Activated naive CD8-positive, alpha-beta T cell treated with anti-CD3 and anti-CD28 coated beads for 36 hours (primary cell): ENCODE results near the gene OSTC. TPM values are rescaled to one million over a fixed set of nuclear protein-coding genes. Genes with fewer than 3 reads are reported as not detected.

Source experiments
- DNase-seq: peaks from one replicate; pipeline ENCODE4 v3.0.0; 2021
- H3K27ac Mint-ChIP-seq: one replicate; pipeline ENCODE4 v1.8.0; 2022; ENCODE audit warnings: mild to moderate bottlenecking, moderate library complexity, mixed read lengths
- H3K27me3 Mint-ChIP-seq: one replicate; pipeline ENCODE4 v1.8.0; 2022; ENCODE audit warnings: mild to moderate bottlenecking, mixed read lengths
- H3K36me3 Mint-ChIP-seq: one replicate; pipeline ENCODE4 v1.8.0; 2021; ENCODE audit warnings: mild to moderate bottlenecking, mixed read lengths
- H3K4me1 Mint-ChIP-seq: one replicate; pipeline ENCODE4 v1.8.0; 2021; ENCODE audit warnings: mixed read lengths
- H3K4me3 Mint-ChIP-seq: one replicate; pipeline ENCODE4 v1.8.0; 2022; ENCODE audit warnings: mild to moderate bottlenecking, moderate library complexity, mixed read lengths
- H3K9me3 Mint-ChIP-seq: one replicate; pipeline ENCODE4 v1.8.0; 2022; ENCODE audit warnings: mixed read lengths
- total RNA-seq, 2 experiments: library from RNA; stranded (reverse); gene quantifications; one replicate each; pipeline ENCODE4 v1.2.3, GENCODE V29; 2021

OSTC gene
- total RNA-seq, 2 experiments from 2014 or later, result 86.9 to 89.4 TPM

- peak overlapping the region; percentile 65 for H3K27ac Mint-ChIP-seq
- H3K9me3 Mint-ChIP-seq, result no peaks in the 10 kb centered on the region
- no peak overlapping the region for H3K4me3 Mint-ChIP-seq
- peaks cover 51% of the 10 kb centered on the region for H3K4me1 Mint-ChIP-seq
- DNase-seq, result no peak
- peaks cover 77% of the 10 kb centered on the region for H3K36me3 Mint-ChIP-seq
- H3K27me3 Mint-ChIP-seq, result no peaks in the 10 kb centered on the region
Measured at GRCh38 chr4:108626056-108626455, 24.3 kb upstream of the OSTC start.

GRCh38 chr4:108628411-108628810, 22.0 kb upstream of the OSTC start:
- H3K9me3 Mint-ChIP-seq, result no peaks in the 10 kb centered on the region
- H3K4me3 Mint-ChIP-seq, result no peak overlapping the region
- H3K4me1 Mint-ChIP-seq, result peaks cover 40% of the 10 kb centered on the region
- H3K27me3 Mint-ChIP-seq, result no peaks in the 10 kb centered on the region
- DNase-seq, result no peak
- no peak overlapping the region for H3K27ac Mint-ChIP-seq
- peaks cover 58% of the 10 kb centered on the region for H3K36me3 Mint-ChIP-seq

DNA sequence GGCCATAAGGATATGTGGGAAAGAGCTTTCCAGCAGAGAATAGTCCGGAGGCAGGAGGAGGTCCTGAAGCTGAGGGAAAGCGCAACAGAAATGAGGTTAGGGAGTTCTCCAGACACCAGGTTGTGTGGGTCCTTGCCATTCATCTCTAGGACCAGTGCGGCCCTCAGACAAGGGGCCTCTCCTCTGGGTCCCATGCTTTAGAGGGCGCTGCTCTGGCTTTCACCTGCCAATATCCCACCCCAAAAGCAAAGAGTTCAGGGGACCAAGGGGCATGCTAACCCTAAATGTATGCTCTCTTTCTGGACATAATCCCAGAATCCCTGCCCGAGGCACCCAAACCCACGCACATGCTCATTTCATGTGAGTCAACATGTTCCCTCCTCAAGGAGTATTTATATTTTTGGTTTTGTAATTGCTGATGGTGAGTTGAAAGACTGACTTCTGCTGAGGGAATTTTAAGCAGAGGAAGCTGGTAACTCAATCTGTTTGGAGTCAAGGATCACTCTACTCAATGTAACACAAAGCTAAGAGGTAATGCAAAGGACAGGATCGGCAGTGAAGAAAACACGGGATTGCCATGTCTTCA, 15.2 kb upstream of the OSTC start:
- Mint-ChIP-seq H3K36me3 (peaks cover 30% of the 10 kb centered on the region), H3K9me3 (no peaks in the 10 kb centered on the region), H3K27me3 (no peaks in the 10 kb centered on the region), H3K27ac (no peak overlapping the region), H3K4me3 (no peak overlapping the region), H3K4me1 (peaks cover 9% of the 10 kb centered on the region)
- no peak for DNase-seq

DNA sequence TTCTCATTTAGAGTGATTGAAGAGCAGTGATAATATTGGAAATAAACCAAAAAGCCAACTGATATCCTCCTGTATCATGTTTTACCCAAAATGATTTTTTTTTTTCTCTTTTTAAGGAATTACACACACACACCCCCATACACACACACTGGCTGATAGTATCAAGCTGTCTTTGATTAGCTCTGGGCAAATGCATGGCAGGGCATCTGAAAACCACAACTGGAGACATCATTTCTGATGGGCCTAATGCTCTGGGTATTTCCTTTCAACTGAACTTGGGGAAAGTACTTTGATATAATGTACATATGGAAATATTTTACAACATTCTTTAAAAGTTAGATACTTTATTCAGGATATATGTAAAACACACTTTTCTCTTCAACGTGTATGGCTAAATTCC, 14.2 kb upstream of the OSTC start:
- Mint-ChIP-seq H3K4me1 (peaks cover 4% of the 10 kb centered on the region), H3K27me3 (no peaks in the 10 kb centered on the region), H3K27ac (peak overlapping the region; percentile 23), H3K9me3 (no peaks in the 10 kb centered on the region), H3K4me3 (no peak overlapping the region), H3K36me3 (peaks cover 29% of the 10 kb centered on the region)
- DNase-seq, result no peak

DNA sequence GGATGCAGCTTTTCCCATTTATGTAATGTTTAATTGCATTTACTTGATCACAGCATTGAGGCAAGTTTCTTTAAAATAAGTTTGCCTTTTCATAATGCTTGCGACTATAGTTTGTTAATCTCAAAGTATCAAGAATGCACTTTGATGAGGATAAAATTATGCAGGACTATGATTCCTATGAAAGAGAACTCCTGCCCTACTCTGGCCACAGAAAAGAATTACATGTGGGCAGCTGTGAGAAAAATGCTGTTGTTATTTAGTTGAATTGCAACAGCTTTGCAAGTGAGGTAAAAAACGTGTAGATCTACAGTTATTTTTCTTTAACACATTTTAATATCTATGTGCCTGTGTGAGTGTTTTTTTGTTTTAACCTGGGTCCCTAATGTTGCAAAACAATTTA, 12.5 kb upstream of the OSTC start:
- no peaks in the 10 kb centered on the region for H3K4me1 Mint-ChIP-seq
- no peaks in the 10 kb centered on the region for H3K9me3 Mint-ChIP-seq
- DNase-seq, result no peak
- H3K4me3 Mint-ChIP-seq, result no peak overlapping the region
- H3K36me3 Mint-ChIP-seq, result peaks cover 24% of the 10 kb centered on the region
- H3K27me3 Mint-ChIP-seq, result no peaks in the 10 kb centered on the region
- no peak overlapping the region for H3K27ac Mint-ChIP-seq

DNA sequence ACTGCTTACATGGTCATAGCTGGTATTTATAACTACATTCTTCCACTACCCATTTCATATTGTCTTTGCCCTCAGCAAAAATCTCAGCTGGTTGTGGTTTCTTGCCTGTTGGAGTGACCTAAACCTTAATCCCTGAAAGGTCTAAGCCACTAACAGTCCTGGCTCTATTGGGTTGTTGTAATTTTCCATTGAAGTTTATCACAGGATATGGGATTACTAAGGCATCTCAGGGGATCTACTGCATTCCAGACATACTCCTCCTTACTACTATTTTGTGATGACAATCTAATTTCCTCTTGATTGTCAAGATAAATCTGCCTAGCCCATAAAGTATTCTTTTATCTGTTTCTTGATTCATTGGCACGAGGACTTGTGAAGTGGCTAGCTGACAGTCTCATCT, 6.2 kb upstream of the OSTC start:
- peaks cover 14% of the 10 kb centered on the region for H3K36me3 Mint-ChIP-seq
- no peaks in the 10 kb centered on the region for H3K4me1 Mint-ChIP-seq
- DNase-seq, result no peak
- no peaks in the 10 kb centered on the region for H3K9me3 Mint-ChIP-seq
- H3K27ac Mint-ChIP-seq, result no peak overlapping the region
- no peak overlapping the region for H3K4me3 Mint-ChIP-seq
- H3K27me3 Mint-ChIP-seq, result no peaks in the 10 kb centered on the region

DNA sequence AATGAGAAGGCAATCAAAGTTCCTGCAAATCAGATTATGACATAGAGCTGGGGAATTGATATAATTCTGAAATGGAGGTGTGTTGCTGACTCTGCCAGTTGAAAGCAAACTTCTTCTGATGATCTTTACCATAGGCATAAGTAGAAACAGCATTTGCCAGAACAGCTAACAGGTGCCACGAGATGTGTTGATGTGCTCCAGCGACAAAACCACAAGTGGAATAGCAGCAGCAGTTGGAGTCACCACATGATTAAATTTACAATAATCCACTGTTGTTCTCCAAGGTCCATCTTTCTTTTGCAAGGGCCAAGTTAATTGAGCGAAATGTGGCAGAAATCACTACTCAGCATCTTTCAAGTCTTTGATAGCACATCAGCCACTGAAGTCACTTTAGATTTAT, 3.7 kb upstream of the OSTC start:
- Mint-ChIP-seq H3K4me3 (no peak overlapping the region), H3K9me3 (no peaks in the 10 kb centered on the region), H3K27me3 (no peaks in the 10 kb centered on the region)

GRCh38 chr4:108649863-108650211, 562 bp upstream of the OSTC start:
- peak overlapping the region; percentile 92 for H3K27ac Mint-ChIP-seq
- H3K27me3 Mint-ChIP-seq, result no peaks in the 10 kb centered on the region
- peaks cover 22% of the 10 kb centered on the region for H3K36me3 Mint-ChIP-seq
- peaks cover 19% of the 10 kb centered on the region for H3K4me1 Mint-ChIP-seq
- no peaks in the 10 kb centered on the region for H3K9me3 Mint-ChIP-seq
- H3K4me3 Mint-ChIP-seq, result peak overlapping the region; percentile 79
- DNase-seq, result no peak

More for the DNA sequence above, 3.7 kb upstream of the OSTC start:
- Mint-ChIP-seq H3K36me3 (peaks cover 8% of the 10 kb centered on the region), H3K27ac (no peak overlapping the region), H3K4me1 (peaks cover 5% of the 10 kb centered on the region)
- DNase-seq, result no peak

DNA sequence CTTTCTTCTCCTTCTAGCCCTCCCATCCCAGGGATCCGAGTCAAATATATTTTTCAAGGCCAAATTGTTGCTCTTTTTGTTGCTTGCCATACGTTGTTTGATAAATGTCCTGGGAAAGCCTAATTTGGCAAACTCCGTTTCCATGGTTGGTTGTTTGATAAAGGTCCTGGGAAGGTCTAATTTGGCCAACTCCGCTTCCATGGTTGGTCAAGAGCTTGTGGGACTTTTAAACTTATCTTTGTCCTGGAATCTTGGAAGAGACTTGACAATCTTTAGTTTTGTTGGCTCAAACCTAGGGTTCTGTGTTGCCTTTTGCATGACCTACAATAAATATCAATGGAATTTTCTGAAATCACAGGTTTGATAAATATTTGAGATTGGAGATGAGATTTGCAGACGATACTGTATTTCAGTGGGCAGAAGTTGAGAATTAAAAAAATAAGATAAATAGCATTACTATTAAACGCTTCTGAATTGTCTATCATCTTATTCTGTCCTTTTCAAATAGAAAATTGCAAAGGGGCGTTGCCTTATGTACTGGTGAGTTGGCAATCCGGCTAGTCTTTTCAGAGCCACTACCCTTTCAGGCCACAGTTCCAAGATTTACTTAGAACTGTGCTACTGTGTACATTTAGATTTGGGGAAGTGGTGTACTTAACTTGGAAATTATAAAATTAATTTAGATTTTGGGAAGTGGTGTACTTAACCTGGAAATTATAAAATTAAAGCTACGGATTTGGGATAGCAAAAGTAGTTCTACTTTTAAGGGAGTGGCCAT, 804 bp downstream of the OSTC start:
- peak overlapping the region; percentile 97 for H3K4me3 Mint-ChIP-seq
- H3K27me3 Mint-ChIP-seq, result no peaks in the 10 kb centered on the region
- H3K27ac Mint-ChIP-seq, result peak overlapping the region; percentile 92
- H3K36me3 Mint-ChIP-seq, result peaks cover 21% of the 10 kb centered on the region
- DNase-seq, result no peak
- peaks cover 19% of the 10 kb centered on the region for H3K4me1 Mint-ChIP-seq
- H3K9me3 Mint-ChIP-seq, result no peaks in the 10 kb centered on the region

DNA sequence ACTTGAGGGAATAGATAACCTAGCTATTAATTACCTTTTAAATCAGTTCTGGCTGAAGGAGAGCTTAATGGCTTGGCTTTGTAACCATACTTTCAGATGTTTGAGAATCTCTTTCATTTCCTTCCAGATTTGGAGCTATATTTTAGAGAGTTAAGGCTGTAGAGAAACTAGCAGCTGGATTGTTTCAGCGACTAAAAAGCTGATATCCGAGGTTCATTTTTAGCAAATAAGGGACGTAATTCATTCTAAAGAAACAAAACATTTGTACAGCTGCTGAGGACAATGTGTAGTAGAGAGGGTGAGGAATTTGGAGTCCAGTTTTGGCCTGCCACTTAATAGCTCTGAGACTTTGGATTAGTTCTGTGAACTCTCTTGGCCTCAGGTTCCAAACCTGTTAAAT, 12.2 kb downstream of the OSTC start:
- H3K9me3 Mint-ChIP-seq, result no peaks in the 10 kb centered on the region
- H3K27ac Mint-ChIP-seq, result no peak overlapping the region
- H3K4me1 Mint-ChIP-seq, result peaks cover 7% of the 10 kb centered on the region
- no peak for DNase-seq
- no peak overlapping the region for H3K4me3 Mint-ChIP-seq
- no peaks in the 10 kb centered on the region for H3K27me3 Mint-ChIP-seq
- H3K36me3 Mint-ChIP-seq, result peaks cover 19% of the 10 kb centered on the region

DNA sequence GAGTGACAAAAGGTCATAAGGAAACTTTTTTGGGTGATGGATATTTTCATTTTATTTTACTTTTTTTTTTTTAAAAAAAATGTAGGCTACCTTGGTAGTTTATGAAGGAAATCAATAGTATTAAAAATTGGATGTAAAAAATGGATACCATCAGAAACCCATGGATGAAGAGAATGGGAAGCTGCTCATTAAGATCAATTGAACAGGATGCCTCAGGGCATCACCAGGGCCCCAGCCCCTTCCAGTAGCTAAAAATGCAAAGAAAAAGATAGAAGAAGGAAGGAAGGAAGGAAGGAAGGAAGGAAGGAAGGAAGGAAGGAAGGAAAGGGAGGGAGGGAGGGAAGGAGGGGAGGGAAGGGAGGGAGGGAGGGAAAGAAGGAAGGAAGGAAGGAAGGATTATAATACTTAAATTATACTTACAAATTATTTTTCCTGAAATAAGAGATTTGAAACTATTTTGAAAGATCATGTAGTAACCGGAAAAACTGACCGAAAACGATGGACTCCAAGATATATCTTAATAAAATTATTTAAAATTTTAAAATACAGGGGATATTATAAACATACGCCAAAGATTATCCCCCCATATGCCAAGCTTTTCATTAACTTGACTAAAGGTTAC, 24.1 kb downstream of the OSTC start:
- no peak overlapping the region for H3K27ac Mint-ChIP-seq
- H3K27me3 Mint-ChIP-seq, result no peaks in the 10 kb centered on the region
- peaks cover 24% of the 10 kb centered on the region for H3K36me3 Mint-ChIP-seq
- no peak for DNase-seq
- no peak overlapping the region for H3K4me3 Mint-ChIP-seq
- peaks cover 4% of the 10 kb centered on the region for H3K4me1 Mint-ChIP-seq
- no peaks in the 10 kb centered on the region for H3K9me3 Mint-ChIP-seq

GRCh38 chr4:108681321-108681809, 31.0 kb downstream of the OSTC start:
- Mint-ChIP-seq H3K36me3 (peaks cover 3% of the 10 kb centered on the region), H3K4me3 (no peak overlapping the region), H3K4me1 (no peaks in the 10 kb centered on the region), H3K27ac (no peak overlapping the region), H3K9me3 (no peaks in the 10 kb centered on the region), H3K27me3 (no peaks in the 10 kb centered on the region)
- no peak for DNase-seq

GRCh38 chr4:108683479-108683878, 33.1 kb downstream of the OSTC start:
- no peaks in the 10 kb centered on the region for H3K9me3 Mint-ChIP-seq
- no peaks in the 10 kb centered on the region for H3K27me3 Mint-ChIP-seq
- H3K36me3 Mint-ChIP-seq, result no peaks in the 10 kb centered on the region
- no peaks in the 10 kb centered on the region for H3K4me1 Mint-ChIP-seq
- H3K27ac Mint-ChIP-seq, result no peak overlapping the region
- no peak overlapping the region for H3K4me3 Mint-ChIP-seq
- DNase-seq, result no peak

GRCh38 chr4:108685036-108685686, 34.8 kb downstream of the OSTC start:
- no peak for DNase-seq
- Mint-ChIP-seq H3K27ac (no peak overlapping the region), H3K4me1 (no peaks in the 10 kb centered on the region), H3K9me3 (no peaks in the 10 kb centered on the region), H3K36me3 (no peaks in the 10 kb centered on the region), H3K27me3 (no peaks in the 10 kb centered on the region), H3K4me3 (no peak overlapping the region)

- no peaks in the 10 kb centered on the region for H3K27me3 Mint-ChIP-seq
- H3K4me3 Mint-ChIP-seq, result no peak overlapping the region
- no peak overlapping the region for H3K27ac Mint-ChIP-seq
- H3K4me1 Mint-ChIP-seq, result no peaks in the 10 kb centered on the region
- no peaks in the 10 kb centered on the region for H3K9me3 Mint-ChIP-seq
- H3K36me3 Mint-ChIP-seq, result no peaks in the 10 kb centered on the region
- no peak for DNase-seq
Measured at GRCh38 chr4:108690738-108691137, 40.3 kb downstream of the OSTC start.
